CD4-positive, alpha-beta T cell treated with Interleukin-6 at 100 ng/mL for 8 hours (primary cell): Measurements from ENCODE around the gene GRK1.

Experiments
- DNase-seq: peaks from one replicate; pipeline ENCODE4 v3.0.0-alpha.2; 2020; ENCODE audit warnings: mixed read lengths, low spot score

Gene GRK1

GRCh38 chr13:113632706-113633484 is 34.1 kb upstream of the GRK1 start:
- DNase-seq, result no peak

GRCh38 chr13:113633485-113633873 is 33.5 kb upstream of the GRK1 start:
- DNase-seq, result no peak

- peak; percentile 38 for DNase-seq
Observed at GRCh38 chr13:113634279-113635047, 32.6 kb upstream of the GRK1 start.

GRCh38 chr13:113635048-113635420 is 32.0 kb upstream of the GRK1 start:
- DNase-seq, result no peak

- no peak for DNase-seq
Observed at GRCh38 chr13:113635709-113636108, 31.3 kb upstream of the GRK1 start.

GRCh38 chr13:113636266-113636963 is 30.6 kb upstream of the GRK1 start:
- DNase-seq, result no peak

GRCh38 chr13:113637262-113638160 is 29.5 kb upstream of the GRK1 start:
- no peak for DNase-seq

- DNase-seq, result no peak
Observed at GRCh38 chr13:113638173-113638746, 28.8 kb upstream of the GRK1 start.

- no peak for DNase-seq
Observed at GRCh38 chr13:113638806-113639205, 28.2 kb upstream of the GRK1 start.

- DNase-seq, result no peak
Observed at GRCh38 chr13:113639616-113640262, 27.3 kb upstream of the GRK1 start.

GRCh38 chr13:113641426-113641825 is 25.6 kb upstream of the GRK1 start:
- no peak for DNase-seq

GRCh38 chr13:113642563-113642962 is 24.5 kb upstream of the GRK1 start:
- DNase-seq, result no peak

GRCh38 chr13:113643593-113643992 is 23.4 kb upstream of the GRK1 start:
- no peak for DNase-seq

- DNase-seq, result no peak
Observed at GRCh38 chr13:113644800-113645199, 22.2 kb upstream of the GRK1 start.

- no peak for DNase-seq
Observed at GRCh38 chr13:113645329-113645728, 21.7 kb upstream of the GRK1 start.

- no peak for DNase-seq
Observed at GRCh38 chr13:113646376-113646775, 20.6 kb upstream of the GRK1 start.

- no peak for DNase-seq
Observed at GRCh38 chr13:113646921-113647340, 20.1 kb upstream of the GRK1 start.

- DNase-seq, result no peak
Observed at GRCh38 chr13:113647351-113648215, 19.4 kb upstream of the GRK1 start.

GRCh38 chr13:113648216-113648610 is 18.8 kb upstream of the GRK1 start:
- DNase-seq, result no peak

GRCh38 chr13:113649212-113649611 is 17.8 kb upstream of the GRK1 start:
- no peak for DNase-seq
